Fibroblast of mammary gland (primary cell): ENCODE results near the gene SLC41A2.
"Not testable (repeated sequence)": the region's sequence is repeated elsewhere in the genome, so short reads cannot be mapped to it uniquely, and the experiment has no call there.

Source experiments
- DNase-seq: peaks from one replicate; pipeline ENCODE4 v3.0.0-alpha.2; 2010; ENCODE audit warnings: low read depth
- H3K4me3 ChIP-seq: 2 replicates; pipeline ENCODE4 v1.5.1; 2011; ENCODE audit warnings: low read depth, mild to moderate bottlenecking, low read length, moderate library complexity; ENCODE audit not compliant: control insufficient read depth
- TF ChIP-seq, protein P1 (sequence below): conservative IDR thresholded peaks from 2 replicates; pipeline ENCODE4 v1.5.1; 2011; ENCODE audit warnings: low read depth, low read length, inconsistent platforms; ENCODE audit not compliant: control insufficient read depth, insufficient read depth

The SLC41A2 gene

DNA sequence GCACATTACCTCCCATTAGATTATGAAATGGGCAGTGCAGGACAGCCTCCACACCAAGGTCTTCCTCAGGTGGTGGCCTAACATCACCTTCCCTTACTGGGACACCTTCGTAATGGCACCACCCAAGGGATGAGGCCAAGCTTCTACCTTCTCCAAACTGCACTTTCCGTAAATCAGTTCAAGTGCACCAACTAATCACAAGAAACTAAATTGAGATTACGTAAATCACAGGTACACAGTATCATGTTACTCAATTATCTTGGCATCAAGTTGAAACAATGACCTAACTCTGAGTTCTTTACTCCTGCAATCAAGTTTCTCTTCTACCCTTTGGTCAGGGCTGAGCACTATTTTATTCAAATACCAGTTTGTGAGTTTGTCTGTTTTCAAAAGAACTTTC, 13.8 kb downstream of the SLC41A2 start:
- H3K4me3 ChIP-seq = no peak overlapping the region
- DNase-seq = no peak
- TF ChIP-seq, protein P1, sequence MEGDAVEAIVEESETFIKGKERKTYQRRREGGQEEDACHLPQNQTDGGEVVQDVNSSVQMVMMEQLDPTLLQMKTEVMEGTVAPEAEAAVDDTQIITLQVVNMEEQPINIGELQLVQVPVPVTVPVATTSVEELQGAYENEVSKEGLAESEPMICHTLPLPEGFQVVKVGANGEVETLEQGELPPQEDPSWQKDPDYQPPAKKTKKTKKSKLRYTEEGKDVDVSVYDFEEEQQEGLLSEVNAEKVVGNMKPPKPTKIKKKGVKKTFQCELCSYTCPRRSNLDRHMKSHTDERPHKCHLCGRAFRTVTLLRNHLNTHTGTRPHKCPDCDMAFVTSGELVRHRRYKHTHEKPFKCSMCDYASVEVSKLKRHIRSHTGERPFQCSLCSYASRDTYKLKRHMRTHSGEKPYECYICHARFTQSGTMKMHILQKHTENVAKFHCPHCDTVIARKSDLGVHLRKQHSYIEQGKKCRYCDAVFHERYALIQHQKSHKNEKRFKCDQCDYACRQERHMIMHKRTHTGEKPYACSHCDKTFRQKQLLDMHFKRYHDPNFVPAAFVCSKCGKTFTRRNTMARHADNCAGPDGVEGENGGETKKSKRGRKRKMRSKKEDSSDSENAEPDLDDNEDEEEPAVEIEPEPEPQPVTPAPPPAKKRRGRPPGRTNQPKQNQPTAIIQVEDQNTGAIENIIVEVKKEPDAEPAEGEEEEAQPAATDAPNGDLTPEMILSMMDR = no peak

DNA sequence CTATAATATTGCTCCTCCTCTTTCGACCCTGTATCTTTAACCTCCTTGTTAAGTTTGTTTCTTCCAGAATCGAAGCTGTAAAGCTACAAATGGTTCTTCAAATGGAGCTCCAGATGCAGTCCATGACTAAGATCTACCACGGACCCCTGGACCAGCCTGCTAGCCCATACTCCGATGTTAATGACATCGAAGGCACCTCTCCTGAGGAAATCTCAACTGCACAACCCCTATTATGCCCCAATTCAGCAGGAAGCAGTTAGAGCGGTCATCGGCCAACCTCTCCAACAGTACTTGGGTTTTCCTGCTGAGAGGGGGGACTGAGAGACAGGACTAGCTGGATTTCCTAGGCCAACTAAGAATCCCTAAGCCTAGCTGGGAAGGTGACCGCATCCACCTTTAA, 14.7 kb downstream of the SLC41A2 start:
- DNase-seq = not testable (repeated sequence)

DNA sequence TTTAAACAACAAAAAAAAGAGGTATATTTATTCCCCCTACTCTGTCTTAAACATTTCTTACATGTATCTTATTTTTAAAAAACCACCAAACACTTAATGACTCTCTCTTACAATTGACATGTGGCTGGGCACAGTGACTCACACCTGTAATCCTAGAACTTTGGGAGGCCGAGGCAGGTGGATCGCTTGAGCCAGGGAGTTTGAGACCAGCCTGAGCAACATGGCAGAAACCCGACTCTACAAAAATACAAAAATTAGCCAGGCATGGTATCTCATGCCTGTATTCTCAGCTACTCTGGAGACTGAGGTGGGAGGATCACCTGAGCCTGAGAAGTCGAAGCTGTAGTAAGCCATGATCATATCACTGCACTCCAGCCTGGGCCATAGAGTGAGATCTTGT, 16.0 kb downstream of the SLC41A2 start:
- no peak for DNase-seq
- TF ChIP-seq, protein P1 = no peak
- no peak overlapping the region for H3K4me3 ChIP-seq

More for the DNA sequence above, 14.7 kb downstream of the SLC41A2 start:
- not testable (repeated sequence) for H3K4me3 ChIP-seq

DNA sequence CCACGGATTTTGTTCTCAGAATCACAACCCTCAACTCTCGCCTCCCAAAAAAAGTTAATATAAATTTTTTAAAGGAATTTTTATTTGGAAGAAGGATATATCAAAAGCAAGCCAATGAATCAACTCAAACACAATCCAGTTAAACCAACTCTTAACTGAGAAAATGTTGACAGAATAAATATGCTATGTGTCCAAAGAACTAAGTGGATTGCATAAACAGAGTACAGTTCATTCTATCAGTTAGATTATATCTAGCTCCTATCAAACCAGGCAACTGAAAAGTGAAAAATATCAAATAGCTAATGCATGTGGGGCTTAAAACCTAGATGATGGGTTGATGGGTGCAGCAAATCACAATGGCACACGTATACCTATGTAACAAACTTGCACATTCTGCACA, 16.6 kb downstream of the SLC41A2 start:
- H3K4me3 ChIP-seq = no peak overlapping the region
- DNase-seq = no peak
- TF ChIP-seq, protein P1 = no peak

DNA sequence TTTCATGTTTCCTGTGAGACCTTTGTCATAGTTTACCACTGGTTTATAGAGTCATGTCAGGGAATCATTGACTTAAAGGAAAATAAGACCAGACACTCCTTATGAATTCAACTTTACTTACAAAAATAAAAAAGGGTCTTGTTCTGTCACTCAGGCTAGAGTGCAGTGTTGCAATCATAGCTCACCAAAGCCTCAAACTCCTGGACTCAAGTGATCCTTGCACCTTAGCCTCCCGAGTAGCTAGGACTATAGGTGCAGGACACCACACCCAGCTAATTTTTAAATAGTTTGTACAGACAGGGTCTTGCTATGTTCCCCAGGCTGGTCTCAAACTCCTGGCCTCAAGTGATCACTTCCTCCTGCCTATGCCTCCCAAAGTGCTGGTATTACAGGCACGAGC, 19.0 kb downstream of the SLC41A2 start:
- DNase-seq = no peak

DNA sequence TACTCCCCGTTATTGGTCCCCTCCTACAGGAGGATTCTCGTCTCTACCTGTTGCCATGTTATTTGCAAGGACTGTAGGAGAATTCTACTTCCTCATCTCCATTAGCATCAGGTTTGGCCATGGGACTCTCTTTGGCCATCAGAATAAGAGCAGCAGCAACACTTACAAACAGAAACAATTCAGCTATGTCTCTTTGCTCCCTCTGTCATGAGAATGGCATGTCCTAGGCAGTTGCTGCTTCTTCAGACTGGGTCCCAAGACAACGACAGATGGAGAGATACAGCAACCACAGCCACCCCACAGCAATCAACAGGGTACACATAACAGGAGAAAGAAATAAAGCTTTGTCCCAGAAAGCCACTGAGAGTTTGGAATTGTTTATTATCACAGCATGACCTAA, 19.7 kb downstream of the SLC41A2 start:
- no peak for DNase-seq
- H3K4me3 ChIP-seq = no peak overlapping the region
- TF ChIP-seq, protein P1 = no peak

More for the DNA sequence above, 19.0 kb downstream of the SLC41A2 start:
- H3K4me3 ChIP-seq = no peak overlapping the region
- TF ChIP-seq, protein P1 = no peak

DNA sequence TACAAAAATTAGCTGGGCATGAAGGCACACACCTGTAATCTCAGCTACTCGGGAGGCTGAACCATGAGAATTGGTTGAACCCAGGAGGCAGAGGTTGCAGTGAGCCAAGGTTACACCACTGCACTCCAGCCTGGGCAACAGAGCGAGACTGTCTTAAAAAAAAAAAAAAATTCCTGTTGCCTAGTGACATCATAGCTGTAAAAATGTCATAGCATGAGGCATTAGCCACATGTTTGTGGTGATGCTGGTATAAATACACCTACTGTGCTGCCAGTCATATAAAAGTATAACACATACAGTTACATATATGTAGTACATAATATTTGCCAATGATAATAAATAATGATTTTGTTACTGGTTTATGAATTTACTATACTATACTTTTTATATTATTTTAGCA, 22.2 kb downstream of the SLC41A2 start:
- DNase-seq = no peak
- no peak overlapping the region for H3K4me3 ChIP-seq
- TF ChIP-seq, protein P1 = no peak

DNA sequence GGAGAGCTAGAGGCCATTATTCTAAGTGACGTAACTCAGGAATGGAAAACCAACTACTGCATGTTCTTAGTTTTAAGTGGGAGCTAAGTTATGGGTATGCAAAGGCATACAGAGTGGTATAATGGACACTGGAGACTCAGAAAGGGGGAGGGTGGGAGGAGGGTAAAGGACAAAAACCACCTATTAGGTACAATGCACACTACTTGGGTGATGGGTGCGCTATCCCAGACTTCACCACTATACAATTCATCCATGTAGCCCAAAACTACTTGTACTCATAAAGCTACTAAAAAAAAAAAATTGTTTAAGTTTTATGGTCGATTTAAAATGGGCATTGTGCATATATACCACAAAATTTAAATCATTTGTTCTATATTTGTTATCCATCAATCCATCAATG, 24.3 kb downstream of the SLC41A2 start:
- H3K4me3 ChIP-seq = no peak overlapping the region
- TF ChIP-seq, protein P1 = no peak
- no peak for DNase-seq
